Measurements from ENCODE around the gene PTPRD.

The PTPRD gene

GRCh38 chr9:8268216-8268878, 2344.5 kb downstream of the PTPRD start:
- DNase-seq (ENCODE audit: low read depth, low spot score) = no peak
- TF ChIP-seq POLR2AphosphoS5 (IDR thresholded peaks at IDR 0.05; ENCODE audit: borderline replicate concordance, low read depth, low read length) (no peak), FOXP2 (optimal IDR thresholded peaks at IDR 0.05; ENCODE audit: control extremely low read depth, extremely low read length, insufficient read depth) (no peak), EZH2 (IDR thresholded peaks at IDR 0.05) (no peak)
- Histone ChIP-seq H3K27ac (no peak overlapping the region), H3K9ac (ENCODE audit: insufficient read length) (no peak overlapping the region), H3K9me3 (ENCODE audit: low read depth, low read length) (no peaks in the 10 kb centered on the region), H3K36me3 (ENCODE audit: insufficient read depth, low read length) (no peaks in the 10 kb centered on the region), H3K4me3 (no peak overlapping the region)

DNA sequence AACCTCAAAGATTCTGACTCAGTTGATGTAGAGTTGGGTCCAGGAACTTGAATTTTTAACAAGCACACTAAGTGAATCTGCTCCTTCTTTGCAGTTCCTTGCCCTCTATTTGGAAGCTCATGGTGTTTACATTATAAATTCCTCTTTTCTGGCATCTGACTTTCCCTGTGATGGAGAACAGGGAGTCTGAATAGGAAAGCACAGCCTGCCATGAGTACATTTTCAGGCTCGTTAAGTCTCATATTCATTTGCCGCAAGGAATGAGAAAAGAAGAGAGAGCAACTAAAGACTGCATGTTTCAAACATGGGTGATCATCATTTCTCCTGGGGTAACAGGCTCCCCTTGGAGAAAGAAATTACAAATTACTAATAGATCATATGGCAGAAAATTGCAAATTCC, 2345.2 kb downstream of the PTPRD start:
- Histone ChIP-seq H3K9me3 (ENCODE audit: low read depth, low read length) (no peaks in the 10 kb centered on the region), H3K36me3 (ENCODE audit: insufficient read depth, low read length) (no peaks in the 10 kb centered on the region), H3K27ac (no peak overlapping the region), H3K4me3 (no peak overlapping the region), H3K9ac (ENCODE audit: insufficient read length) (no peak overlapping the region)
- TF ChIP-seq POLR2AphosphoS5 (IDR thresholded peaks at IDR 0.05; ENCODE audit: borderline replicate concordance, low read depth, low read length) (no peak), FOXP2 (optimal IDR thresholded peaks at IDR 0.05; ENCODE audit: control extremely low read depth, extremely low read length, insufficient read depth) (no peak), EZH2 (IDR thresholded peaks at IDR 0.05) (no peak)
- DNase-seq (ENCODE audit: low read depth, low spot score) = no peak

- DNase-seq (ENCODE audit: low read depth, low spot score) = no peak
- no peaks in the 10 kb centered on the region for H3K9me3 ChIP-seq (ENCODE audit: low read depth, low read length)
- H3K9ac ChIP-seq (ENCODE audit: insufficient read length) = no peak overlapping the region
- H3K27ac ChIP-seq = no peak overlapping the region
- H3K4me3 ChIP-seq = no peak overlapping the region
- H3K36me3 ChIP-seq (ENCODE audit: insufficient read depth, low read length) = no peaks in the 10 kb centered on the region
- TF ChIP-seq POLR2AphosphoS5 (IDR thresholded peaks at IDR 0.05; ENCODE audit: borderline replicate concordance, low read depth, low read length) = no peak
- no peak for TF ChIP-seq FOXP2 (optimal IDR thresholded peaks at IDR 0.05; ENCODE audit: control extremely low read depth, extremely low read length, insufficient read depth)
- no peak for TF ChIP-seq EZH2 (IDR thresholded peaks at IDR 0.05)
Observed at GRCh38 chr9:8266861-8267260, 2345.9 kb downstream of the PTPRD start.

DNA sequence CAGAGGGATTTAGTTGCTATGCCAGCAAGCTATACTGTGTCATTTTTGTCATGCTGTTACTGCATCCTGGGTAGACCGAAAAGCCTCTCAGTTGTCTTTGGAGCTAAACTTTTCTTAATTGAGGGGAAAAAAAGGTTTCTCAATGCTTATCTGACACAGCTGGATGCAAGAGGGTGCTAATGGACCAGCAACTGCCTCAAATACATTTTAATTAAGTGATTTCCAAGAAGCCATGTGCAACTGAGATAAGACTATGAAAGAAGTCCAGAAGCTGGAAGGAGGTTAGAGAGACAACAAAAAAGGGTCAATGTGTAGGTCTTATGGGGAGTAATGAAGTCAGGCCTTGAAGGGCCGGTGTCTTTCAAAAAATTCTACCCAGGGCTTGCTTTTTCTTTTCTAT, 2347.5 kb downstream of the PTPRD start:
- no peak overlapping the region for H3K4me3 ChIP-seq
- no peaks in the 10 kb centered on the region for H3K36me3 ChIP-seq (ENCODE audit: insufficient read depth, low read length)
- H3K27ac ChIP-seq = no peak overlapping the region
- no peak for DNase-seq (ENCODE audit: low read depth, low spot score)
- TF ChIP-seq POLR2AphosphoS5 (IDR thresholded peaks at IDR 0.05; ENCODE audit: borderline replicate concordance, low read depth, low read length) = no peak
- TF ChIP-seq EZH2 (IDR thresholded peaks at IDR 0.05) = no peak
- no peak for TF ChIP-seq FOXP2 (optimal IDR thresholded peaks at IDR 0.05; ENCODE audit: control extremely low read depth, extremely low read length, insufficient read depth)
- no peaks in the 10 kb centered on the region for H3K9me3 ChIP-seq (ENCODE audit: low read depth, low read length)
- H3K9ac ChIP-seq (ENCODE audit: insufficient read length) = no peak overlapping the region
